GM19193 (cell line): ENCODE measurements around the gene EXOC4.

Source experiments
- POLR2A ChIP-seq: IDR thresholded peaks from 4 replicates; pipeline ENCODE4 v1.6.1; 2011; ENCODE audit not compliant: insufficient read depth, insufficient read length; ENCODE audit errors: extremely low read depth

Gene EXOC4

DNA sequence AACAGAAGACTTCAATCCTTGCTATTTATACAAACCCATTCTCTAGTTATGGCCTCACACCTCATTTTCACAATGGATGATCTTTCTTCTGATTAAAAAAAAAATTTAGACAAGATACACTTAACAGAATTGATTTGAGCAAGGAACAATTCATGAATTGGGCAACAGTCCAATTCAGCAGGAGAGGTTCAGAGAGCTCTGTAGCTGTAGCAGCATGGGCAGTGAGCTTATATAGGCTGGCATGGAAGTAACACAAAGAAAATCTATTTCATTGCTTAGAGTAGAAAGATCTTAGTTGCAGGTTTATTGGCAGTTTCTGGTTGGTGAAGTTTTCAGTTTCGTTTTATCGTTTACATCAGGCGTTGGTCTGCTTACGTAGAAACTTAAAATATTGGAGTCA is 851.3 kb downstream of the EXOC4 start:
- TF ChIP-seq POLR2A, result no peak

DNA sequence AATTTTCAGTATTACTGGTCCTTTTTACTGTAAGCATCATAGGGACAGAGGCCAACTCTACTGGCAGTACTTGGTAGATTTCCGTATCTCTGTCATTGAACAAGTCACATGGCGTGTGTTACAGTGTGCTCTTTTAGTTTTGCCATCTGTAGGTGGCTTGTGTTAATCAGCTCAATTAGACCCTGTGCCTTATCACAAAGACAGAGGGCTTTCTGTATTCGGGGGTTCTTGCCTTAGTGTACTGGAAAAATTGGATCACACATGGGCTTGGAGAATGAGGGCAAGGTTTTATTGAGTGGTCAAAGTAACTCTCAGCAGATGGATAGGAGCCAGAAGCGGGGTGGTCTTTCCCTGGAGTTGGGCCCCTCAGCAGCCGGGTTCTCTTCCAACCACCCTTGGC is 853.0 kb downstream of the EXOC4 start:
- TF ChIP-seq POLR2A, result no peak

DNA sequence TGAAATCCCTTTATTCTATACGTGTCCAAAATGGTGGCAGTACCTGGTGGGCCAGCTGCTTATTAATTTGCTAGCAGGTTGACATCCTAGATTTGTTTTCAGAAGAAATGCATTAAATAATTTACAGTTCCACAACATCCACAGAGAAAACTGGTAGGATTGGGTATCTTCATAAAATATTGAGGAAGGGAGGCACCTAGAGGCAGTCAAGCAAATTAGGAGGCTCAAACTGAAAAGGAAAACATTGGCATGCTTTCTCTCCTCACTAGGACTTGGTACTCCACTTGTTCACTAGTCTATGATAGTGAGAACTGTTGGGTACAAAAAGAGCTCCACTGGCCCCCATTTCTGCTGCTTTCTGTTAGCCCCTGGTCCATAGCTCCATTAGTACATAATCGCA is 855.9 kb downstream of the EXOC4 start:
- TF ChIP-seq POLR2A, result no peak

DNA sequence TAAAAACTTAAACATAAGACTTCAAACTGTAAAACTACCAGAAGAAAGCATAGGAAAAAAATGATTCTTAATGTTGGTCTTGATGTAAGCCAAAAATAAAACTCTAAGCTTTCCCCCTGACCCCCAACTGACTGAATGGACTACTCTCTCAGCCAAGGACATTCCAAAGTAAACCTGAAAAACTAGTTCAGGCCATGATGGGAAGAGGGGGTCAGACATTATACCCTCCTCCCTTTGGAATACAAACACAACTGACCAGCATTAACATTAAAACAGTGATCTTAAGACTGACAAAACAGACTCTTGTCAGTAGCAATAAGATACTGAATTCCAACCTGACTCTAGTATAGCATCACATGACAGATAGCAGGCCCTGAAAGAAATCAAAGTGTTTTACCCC is 860.8 kb downstream of the EXOC4 start:
- no peak for TF ChIP-seq POLR2A

DNA sequence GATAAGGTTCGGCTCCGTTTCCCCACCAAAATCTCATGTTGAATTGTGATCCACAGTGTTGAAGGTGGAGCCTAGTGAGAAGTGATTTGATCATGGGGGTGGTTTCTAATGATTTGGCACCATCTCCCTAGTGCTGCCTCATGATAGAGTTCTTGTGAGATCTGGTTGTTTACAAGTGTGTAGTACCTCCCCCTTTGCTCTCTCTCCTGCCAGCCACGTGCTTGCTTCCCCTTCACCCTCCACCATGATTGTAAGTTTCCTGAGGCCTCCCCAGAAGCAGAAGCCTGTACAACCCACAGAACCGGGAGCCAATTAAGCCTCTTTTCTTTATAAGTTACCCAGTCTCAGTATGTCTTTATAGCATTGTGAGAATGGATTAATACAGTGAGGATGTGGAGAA is 862.1 kb downstream of the EXOC4 start:
- TF ChIP-seq POLR2A, result no peak
